GM19238 (cell line): ENCODE data around the gene RUNX1.

Source experiments
- DNase-seq: peaks from one replicate; pipeline ENCODE4 v3.0.0; 2011; ENCODE audit warnings: low spot score; ENCODE audit not compliant: insufficient read length

The RUNX1 gene

DNA sequence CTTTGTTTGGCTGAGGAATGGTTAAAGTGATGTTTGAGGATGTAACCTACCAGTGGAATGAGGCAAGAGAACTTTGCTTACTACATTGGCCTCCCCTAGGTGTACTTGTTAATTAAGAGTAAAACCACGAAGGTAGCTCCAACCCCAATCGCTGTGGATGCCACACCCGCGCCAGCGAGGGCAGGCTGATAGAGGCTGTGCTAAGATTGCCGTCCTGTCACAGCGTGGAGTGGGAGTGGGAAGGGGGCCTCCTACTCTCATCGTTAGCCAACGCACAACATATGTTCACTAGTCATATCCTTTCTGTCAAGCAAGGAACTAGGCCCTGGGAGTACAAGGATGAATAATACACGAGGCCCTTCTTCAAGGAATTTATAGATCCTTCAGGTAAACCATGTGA lies 99.6 kb downstream of the RUNX1 start:
- DNase-seq = no peak

DNA sequence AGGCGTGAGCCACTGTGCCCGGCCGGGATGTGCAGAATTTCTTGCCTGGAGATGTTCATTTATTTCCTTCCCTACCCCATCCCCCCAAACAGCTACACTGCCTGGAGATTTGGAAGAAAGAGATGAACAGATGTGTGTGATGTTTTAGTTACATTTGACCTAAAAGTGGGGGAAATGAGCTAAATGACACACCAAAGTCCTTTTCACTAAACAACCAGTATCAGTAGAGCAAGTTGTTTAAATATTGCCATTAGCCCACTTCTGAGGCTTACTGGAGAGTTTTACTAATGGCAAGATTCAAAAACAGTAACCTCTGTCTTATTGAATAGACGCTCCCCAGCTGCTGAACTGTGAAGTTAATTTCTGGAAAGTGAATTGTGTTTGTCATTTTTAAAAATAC lies 100.1 kb downstream of the RUNX1 start:
- no peak for DNase-seq

DNA sequence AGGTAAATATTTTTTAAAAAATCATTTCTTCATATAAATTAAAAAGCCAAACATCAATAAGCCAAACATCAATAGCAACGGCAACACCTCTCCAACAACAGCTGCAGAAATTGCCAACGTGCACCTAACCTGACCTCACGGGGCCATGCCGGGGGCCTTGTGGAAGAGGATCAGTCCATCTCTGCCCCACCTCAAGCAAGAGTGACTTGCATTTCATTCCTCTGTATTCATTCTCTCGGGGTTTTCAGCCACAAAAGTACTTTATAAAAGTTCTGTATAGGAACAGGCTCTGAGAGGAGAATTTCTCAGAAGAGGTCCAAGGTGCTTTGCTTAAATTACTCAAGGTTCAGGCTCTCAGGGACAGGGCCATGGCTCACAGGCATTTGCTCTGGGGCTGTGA lies 100.9 kb downstream of the RUNX1 start:
- no peak for DNase-seq

DNA sequence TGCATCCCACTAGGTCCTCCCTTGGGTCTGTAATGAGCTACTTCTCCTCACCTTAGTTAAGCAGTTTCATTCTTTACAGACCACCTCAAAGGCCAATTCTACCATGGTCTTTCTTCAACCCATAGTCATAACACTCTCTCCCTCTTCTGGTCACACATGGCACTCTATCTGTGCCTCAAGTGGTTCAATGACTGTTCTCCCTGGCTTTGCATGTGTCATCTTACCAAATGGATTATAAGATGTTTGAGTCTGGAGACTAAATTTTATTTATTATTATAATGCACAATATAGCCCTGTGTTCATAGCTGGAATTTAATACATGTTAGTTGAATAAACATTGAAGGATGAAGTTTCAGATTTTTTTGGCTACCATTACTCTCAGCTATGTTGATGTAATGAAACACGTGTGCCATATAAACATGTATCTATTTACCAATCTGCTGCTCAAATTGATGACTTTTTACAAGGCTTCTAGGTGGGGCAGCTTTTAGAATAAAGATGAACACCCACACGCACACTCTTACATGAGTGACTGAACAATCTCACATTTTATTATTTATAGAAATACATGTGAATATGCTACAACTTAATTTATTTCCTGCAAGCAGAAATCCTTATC lies 102.1 kb downstream of the RUNX1 start:
- no peak for DNase-seq

DNA sequence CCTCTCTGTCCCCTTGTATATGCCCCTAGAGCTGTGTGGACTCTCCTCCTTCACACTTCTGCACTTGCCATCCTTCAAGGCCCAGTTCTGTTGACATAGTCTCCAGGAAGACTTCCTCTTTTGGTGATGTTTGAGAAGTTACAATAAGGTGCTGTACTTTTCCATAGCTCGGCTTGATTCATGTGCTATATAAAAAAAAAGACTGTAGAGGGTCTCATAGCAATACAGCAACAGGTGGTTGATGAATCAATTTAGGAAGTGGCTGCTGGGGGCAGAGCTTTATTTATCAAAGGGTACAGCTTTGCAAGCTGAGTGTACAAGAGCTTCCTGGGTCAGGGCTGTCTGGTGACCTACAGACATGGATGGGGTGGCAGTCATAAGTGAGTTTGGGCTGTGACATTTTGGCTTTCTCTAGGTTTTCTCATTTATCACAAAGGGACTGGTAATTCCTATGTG lies 102.7 kb downstream of the RUNX1 start:
- DNase-seq = no peak

DNA sequence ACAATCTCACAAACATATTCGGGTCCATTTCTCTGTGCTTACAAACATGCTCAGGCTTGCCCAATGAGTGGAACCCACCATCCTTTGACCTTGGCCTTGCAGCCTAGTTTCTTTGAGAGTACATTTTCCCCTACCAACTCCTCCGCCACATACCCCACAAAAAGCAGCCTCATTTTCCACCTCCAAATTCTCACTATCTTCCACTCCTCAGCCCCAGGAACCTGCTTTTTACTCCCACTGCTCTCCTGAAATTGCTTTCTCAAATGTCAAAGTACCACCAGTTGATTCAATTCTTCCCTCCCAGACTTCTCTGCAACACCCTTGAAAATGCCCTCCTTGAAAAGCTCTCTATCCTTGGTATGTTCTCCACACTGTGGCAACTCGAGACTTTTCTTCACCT lies 103.8 kb downstream of the RUNX1 start:
- no peak for DNase-seq

DNA sequence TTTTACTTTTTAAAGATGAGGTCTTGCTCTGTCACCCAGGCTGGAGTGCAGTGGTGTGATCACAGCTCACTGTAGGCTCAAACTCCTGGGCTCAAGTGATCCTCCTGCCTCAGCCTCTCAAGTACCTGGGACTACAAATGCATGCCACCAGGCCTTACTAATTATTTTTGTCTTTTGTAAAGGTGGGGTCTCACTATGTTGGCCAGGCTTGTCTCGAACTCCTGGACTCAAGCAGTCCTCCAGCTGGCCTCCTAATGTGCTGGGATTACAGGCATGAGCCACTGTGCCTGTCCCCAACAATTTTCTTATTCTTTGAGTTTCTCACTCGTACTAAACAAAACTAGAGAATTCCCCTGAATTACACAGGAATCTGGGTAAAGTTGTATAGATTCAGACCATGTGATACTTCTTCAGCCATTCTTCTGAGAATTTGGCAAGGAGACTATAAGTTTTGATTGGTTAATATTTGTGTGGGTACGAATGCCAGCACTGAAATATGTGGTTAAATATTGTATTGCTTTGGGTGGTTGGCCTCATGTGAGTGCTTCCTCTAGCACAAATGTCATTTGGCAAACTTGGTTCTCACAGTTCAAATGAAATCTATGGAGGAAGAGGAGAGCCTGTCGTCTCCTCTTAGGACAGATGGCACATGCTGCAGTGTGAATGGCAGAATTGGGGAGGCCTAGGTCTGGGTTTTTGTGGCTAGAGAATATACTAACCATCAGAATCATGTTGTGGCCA lies 104.9 kb downstream of the RUNX1 start:
- DNase-seq = no peak

DNA sequence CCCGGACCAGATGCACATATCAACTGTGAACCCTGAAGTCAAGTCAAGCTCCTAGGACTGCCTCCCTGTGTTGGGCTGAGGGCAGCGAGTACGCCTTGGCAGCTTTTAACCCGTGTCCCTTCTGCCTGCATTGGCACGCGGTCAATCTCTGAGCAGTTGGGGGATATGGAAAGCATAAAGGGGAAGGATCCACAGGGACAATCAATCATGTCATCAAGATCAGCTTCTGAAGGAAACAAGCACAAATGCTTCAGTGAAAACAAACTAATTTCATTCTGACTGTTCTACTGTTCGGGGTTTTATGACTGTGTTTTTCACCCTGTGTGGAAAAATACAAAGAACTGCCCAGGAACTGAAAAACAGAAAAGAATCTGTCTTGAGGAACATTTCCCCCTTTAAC lies 106.2 kb downstream of the RUNX1 start:
- DNase-seq = no peak

DNA sequence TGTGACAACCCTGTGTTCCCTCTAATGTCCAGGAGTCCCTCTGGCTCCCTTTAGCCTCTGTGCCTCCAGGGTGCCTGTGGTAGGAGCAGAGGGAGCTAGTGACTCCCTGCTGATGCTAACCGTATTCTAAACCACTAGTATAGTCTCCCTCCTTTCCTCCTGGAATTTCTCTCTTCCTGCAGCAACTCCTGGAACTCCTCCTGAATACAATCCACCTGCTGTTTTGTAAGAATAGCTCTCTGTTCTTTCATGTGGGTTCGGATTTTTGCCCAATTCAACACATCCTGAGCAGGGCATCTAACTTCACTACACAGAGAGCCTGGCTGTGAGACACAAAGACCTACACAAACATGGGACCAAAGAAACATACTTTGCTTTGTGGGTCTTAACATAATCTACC lies 107.9 kb downstream of the RUNX1 start:
- no peak for DNase-seq

DNA sequence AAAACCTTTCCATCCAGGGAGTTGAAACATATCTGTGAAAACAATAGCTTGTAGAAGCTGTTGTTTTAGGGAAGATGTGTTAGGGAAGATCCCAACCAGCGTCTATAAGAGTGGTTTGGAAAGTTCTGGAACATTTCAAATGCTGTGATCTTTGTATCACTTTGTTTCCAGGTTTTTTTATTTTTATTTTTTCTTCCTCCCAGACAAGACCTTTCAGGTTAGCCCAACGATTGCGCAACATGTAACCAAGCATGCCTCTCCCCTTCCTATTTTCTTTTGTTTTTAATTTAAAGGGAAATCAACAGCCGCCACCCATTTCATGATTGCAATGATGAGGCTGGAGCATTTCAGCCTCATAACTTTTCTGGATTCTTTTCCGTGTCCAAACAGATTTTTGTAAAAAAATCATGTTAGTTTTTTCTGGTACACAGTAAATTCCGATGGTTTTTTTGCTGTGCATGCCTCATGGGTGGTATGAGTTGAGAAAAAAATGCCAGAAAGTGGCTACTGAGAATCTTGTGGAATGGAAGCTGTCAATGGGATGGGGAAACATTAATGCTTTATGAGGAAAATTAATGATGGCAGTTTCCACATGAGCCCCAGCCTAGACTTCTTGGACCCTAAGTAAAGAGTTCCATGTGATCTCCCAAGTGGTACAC lies 109.3 kb downstream of the RUNX1 start:
- no peak for DNase-seq

DNA sequence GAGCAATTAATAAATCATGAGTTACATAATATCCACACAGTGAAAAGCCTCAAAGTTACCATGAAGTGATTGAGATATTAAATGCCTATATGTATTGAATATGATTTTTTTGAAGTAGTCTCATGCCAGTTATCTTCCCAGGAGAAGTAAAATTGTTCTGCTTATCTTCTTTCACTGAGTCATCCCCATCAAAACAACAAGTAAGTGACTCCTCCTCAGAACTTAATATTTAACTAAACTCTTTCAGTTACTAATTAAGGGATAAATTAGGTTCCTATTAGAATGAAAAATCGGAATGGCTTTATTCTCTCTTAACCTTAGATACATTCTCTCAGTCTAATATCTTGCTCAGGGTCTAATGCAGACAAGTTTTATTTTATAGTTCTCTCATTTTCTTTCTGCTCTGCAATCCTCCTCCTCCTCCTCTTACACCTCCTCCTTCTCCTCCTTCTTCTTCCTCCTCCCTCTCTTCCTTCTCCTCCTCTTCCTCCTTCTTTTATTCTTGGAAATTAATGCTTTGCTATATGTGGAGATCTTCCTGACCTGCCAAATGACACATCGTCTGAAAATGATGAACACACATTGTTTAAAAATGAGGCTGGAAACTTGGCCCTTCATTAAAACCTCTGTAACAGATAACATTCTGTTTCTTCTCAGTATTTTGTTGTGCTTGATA lies 110.9 kb downstream of the RUNX1 start:
- DNase-seq = no peak

DNA sequence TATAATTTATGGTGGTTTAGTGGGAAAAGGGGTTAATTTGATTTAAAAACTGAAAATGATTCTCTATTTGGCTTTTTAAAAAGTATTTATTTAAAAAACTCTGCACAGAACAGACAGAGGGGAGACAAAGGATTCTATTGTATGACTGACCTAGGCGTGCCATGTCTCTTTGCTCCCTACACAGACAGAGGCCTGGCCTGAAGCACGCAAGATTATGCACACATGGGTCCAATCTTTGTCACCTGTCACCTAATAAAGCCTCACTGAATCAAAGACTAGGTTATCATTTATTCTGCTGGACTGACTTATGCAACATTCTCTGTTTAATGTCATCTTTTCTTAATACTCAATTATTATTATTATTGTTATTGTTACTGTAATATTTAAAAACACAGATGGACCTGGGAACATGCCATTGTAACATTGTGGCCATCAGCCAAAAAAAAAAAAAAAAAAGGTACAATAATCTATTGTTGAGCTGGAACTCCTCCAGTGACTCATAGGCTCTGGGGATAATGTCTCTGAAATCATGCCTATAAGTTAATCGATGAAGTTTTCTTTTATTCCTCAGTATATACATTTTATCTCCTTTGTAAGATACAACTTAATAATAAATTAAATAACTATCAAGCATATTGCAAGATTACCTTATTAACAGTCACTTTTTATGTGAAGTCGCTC lies 112.1 kb downstream of the RUNX1 start:
- no peak for DNase-seq

DNA sequence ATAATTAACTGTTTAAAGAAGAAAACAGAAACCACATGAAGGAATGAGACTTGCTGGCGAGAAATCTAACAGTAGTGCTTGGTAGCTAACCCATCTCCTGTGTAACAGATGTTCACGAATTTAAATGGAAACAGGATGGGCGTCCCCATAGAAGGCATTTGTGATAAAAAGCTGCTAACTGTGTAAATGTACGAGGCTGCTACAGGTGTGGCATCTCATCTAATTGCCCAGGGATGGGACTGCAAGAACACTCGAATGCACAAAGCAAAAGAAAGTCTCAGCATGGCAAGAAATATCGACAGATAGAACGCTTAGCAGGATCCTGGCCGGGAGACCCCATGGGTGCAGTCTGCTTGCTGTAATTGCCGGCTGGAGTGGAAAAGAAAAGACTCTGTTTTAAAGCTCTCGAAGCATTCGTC lies 112.7 kb downstream of the RUNX1 start:
- DNase-seq = no peak

DNA sequence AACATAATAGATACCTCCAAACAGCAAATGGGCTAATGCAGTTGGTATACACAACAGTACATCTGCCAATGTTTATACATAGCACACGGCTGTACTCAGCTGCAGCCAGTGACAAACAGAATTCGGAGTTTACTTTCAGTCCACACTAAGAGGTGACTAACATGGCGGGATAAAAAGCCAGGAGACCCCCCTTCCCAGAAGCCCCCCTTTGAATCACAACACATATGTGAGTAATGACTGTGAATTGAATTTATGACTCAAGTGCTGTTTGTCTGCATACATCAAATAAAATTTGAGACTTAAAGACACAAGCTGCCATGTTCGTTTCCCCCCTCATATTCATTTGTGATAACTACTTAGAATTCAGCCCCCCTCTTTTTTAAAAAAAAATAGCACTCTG lies 113.2 kb downstream of the RUNX1 start:
- no peak for DNase-seq

DNA sequence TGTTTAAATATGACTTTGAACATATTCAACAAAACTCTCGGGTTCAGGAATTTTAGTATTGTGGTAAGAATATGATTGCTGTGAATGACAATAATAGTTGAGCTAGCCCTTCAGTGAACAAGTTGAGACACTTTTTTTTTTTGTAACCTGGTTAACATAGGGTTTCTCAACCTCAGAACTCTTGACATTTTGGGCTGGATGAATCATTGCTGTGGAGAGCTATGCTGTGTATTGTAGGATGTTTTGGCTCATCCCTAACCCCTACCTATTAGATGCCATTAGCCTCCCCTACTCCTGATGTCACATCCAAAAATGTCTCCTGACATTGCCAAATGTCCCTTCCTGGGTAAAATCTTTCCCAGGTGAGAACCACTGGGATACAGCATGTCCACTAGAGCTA lies 113.7 kb downstream of the RUNX1 start:
- no peak for DNase-seq

DNA sequence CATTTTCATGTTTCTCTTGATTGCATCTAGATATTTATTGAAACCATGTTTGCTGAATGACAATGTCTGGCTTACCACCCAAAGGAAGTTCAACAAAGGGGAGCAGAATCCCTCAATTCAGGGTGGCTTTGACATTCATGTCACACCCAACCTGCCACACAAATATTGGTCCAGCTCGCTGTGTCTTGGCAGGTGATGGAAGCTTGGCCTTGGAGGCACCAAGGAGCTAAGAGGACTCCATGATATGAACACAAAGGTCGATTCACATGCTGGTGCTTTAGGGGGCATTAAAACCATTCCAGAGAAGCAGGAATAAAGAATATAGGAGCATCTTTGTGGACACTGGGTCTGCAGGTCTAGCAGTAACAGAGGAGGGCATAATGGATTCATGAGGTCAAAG lies 114.8 kb downstream of the RUNX1 start:
- DNase-seq = no peak

DNA sequence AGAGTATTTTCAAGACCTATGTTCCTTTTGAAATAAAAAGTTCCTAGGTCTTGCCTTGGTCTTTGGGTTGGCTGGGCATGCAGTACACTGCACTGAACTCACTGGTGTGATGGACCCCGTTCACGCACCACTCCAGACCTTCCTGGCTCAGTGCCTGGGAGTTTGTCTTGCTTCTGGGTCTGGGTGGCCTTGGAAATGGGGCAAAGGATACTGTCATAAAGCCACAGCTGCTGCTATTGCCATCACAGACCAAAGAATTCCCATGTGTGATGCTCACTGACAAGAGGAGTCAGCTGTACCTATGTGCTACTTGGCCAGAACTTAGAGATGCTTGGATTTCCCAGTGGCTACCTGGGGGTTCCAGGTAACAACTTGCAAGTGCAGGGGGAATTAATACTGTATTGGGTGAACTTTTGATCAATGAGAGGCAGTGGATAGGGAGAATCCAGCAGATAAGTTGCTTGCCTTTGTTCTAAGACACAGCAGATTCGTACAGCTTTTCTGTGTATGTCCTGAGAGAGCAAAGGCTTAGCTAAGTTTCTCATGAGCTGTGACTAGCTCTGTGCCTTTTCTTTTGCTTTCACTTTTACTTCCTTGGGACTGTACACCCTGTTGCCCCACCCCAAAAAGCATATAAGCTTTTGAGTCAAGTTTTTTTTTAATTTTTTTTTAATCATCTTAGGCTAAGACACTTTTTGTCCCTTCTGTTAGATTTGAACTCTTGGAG lies 115.3 kb downstream of the RUNX1 start:
- no peak for DNase-seq

DNA sequence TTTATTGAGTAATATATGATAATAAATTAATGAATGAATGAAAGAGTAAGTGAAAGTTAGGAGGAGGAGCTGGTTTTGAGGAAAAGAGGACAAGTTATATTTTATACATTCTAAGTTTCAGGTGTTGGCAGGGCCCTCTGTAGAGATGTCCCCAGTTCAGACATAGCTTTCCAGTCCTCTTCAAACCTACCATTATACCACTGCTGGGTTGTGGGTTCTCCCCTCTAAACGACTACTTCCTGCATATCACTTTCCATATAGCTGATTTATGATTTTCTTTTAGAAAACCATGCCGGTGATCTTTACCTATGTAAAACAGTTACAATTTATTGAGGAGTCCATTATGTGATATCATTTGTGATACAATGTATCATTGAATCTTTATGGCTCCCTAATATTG lies 116.9 kb downstream of the RUNX1 start:
- DNase-seq = no peak

DNA sequence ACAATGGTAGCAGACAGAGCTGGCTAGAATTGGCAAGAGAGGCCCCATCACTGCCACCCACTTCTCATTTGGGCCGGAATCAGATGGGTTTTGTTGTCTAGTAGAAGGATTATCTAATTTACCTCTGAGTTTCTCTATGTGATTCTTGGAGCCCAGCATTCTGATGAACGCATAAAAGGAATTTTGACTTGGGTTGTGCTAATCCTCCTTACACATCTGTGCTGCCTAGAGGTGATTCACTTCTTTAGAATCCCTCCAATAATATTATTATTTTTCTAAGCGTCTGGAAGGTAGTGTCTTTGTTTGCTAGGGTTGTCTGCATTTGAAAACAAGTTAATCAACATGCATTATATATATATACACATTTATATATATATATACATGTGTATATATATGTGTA lies 118.1 kb downstream of the RUNX1 start:
- DNase-seq = no peak

DNA sequence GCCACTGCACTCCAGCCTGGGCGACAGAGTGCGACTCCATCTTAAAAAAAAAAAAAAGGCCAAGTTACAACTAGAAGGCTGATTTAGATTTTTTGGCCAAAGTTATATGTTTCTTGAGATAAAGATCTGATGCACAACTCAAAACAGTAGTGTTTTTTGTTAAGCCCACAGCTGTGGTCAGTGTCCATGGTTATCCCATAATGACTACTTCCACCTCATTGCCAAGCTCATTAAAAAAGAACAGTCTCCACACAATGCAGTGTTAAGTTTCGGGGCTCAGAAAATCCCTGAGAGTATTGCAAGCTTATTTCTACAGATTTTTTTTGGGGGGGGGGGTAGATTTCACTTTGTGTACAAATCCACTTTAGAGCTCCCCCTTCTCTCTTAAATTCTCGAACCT lies 120.5 kb downstream of the RUNX1 start:
- DNase-seq = no peak

DNA sequence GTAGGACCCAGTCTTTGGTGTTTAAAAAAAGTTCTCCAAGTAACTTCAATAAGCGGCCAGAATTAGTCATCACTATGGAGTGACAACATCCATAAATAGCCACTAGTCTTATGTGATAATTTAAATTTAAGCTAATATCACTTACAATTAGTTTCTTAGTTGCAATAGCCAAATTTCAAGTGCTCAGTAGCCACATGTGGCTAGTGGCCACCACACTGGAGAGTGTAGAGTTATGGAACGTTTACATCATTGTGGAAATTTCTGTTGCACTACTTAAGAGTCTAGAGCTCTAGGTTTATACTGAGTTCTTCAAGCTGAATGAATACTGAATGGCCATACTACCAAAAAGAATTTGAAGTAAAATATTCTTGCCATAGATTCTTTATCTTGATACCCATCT lies 121.1 kb downstream of the RUNX1 start:
- no peak for DNase-seq
